ENCODE results near the gene ABCA2. TPM values are rescaled to one million over a fixed set of nuclear protein-coding genes. Genes with fewer than 3 reads are reported as not detected.

ABCA2 gene
- total RNA-seq, 2 donors from 2014 or later: 28.3 to 28.5 TPM

DNA sequence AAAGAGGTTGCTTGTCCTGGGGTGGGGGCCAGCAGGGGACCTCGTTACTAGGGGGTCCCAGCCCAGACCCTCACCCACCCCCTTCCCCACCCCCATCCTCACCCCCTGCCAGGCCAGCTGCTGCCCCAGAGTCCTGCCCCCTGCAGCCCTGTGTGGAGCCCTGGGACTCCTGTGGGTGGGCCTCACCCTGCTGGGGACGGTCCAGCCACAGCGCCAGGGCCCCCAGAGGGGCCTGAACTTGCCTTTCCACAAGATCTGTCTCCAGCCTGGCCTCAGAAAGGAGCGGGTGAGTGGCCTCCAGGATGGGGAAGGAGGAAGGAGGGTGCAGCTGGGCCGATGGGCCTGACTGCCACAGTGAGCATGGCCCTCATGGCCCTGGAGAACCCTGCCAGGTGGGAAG is 58.3 kb downstream of the ABCA2 start:
- no peak overlapping the region for H3K4me3 ChIP-seq
- TF ChIP-seq, protein P1, sequence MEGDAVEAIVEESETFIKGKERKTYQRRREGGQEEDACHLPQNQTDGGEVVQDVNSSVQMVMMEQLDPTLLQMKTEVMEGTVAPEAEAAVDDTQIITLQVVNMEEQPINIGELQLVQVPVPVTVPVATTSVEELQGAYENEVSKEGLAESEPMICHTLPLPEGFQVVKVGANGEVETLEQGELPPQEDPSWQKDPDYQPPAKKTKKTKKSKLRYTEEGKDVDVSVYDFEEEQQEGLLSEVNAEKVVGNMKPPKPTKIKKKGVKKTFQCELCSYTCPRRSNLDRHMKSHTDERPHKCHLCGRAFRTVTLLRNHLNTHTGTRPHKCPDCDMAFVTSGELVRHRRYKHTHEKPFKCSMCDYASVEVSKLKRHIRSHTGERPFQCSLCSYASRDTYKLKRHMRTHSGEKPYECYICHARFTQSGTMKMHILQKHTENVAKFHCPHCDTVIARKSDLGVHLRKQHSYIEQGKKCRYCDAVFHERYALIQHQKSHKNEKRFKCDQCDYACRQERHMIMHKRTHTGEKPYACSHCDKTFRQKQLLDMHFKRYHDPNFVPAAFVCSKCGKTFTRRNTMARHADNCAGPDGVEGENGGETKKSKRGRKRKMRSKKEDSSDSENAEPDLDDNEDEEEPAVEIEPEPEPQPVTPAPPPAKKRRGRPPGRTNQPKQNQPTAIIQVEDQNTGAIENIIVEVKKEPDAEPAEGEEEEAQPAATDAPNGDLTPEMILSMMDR (IDR thresholded peaks at IDR 0.05): no peak
- no peaks in the 10 kb centered on the region for H3K36me3 ChIP-seq
- no peak overlapping the region for H3K27ac ChIP-seq
- H3K27me3 ChIP-seq: no peaks in the 10 kb centered on the region
- no peaks in the 10 kb centered on the region for H3K9me3 ChIP-seq
- DNase-seq (ENCODE audit: low spot score): no peak
- H3K4me1 ChIP-seq: peaks cover 0 to 28% of the 10 kb centered on the region in 2 donors

DNA sequence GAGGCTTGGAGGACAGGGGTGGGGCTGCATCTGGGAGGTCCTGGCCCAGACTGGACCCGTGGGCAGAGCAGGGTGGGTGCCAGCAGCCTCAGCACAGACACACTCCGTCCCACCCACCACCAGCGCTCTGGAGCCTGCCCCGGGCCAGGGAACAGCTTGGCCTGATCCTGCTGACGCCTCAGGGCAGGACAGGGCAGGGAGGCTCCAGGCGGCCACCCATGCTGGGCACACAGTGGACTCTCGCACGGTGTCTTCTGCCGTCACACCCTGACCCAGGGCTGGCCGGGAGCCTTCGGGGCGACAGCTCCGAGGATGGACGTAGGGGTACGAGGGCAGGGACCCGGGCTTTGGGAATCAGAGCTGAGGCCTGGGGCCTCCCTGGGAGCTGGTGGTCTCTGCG is 58.9 kb downstream of the ABCA2 start:
- Histone ChIP-seq H3K9me3 (no peaks in the 10 kb centered on the region), H3K27me3 (no peaks in the 10 kb centered on the region), H3K27ac (no peak overlapping the region), H3K36me3 (no peaks in the 10 kb centered on the region), H3K4me3 (no peak overlapping the region), H3K4me1 (peaks cover 0 to 27% of the 10 kb centered on the region in 2 donors)
- no peak for DNase-seq (ENCODE audit: low spot score)
- TF ChIP-seq, protein P1 (IDR thresholded peaks at IDR 0.05): no peak

- H3K9me3 ChIP-seq: no peaks in the 10 kb centered on the region
- TF ChIP-seq, protein P1 (IDR thresholded peaks at IDR 0.05): no peak
- H3K4me1 ChIP-seq: peaks cover 0 to 25% of the 10 kb centered on the region in 2 donors
- DNase-seq (ENCODE audit: low spot score): no peak
- no peaks in the 10 kb centered on the region for H3K36me3 ChIP-seq
- H3K27me3 ChIP-seq: no peaks in the 10 kb centered on the region
- no peak overlapping the region for H3K27ac ChIP-seq
- H3K4me3 ChIP-seq: no peak overlapping the region
Measured at GRCh38 chr9:136968333-136969127, 59.5 kb downstream of the ABCA2 start.

- TF ChIP-seq, protein P1 (IDR thresholded peaks at IDR 0.05): no peak
- H3K27me3 ChIP-seq: no peaks in the 10 kb centered on the region
- peaks cover 0 to 27% of the 10 kb centered on the region in 2 donors for H3K4me1 ChIP-seq
- H3K9me3 ChIP-seq: no peaks in the 10 kb centered on the region
- H3K4me3 ChIP-seq: no peak overlapping the region
- no peak overlapping the region for H3K27ac ChIP-seq
- DNase-seq (ENCODE audit: low spot score): no peak
- no peaks in the 10 kb centered on the region for H3K36me3 ChIP-seq
Measured at GRCh38 chr9:136965771-136966484, 62.1 kb downstream of the ABCA2 start.

DNA sequence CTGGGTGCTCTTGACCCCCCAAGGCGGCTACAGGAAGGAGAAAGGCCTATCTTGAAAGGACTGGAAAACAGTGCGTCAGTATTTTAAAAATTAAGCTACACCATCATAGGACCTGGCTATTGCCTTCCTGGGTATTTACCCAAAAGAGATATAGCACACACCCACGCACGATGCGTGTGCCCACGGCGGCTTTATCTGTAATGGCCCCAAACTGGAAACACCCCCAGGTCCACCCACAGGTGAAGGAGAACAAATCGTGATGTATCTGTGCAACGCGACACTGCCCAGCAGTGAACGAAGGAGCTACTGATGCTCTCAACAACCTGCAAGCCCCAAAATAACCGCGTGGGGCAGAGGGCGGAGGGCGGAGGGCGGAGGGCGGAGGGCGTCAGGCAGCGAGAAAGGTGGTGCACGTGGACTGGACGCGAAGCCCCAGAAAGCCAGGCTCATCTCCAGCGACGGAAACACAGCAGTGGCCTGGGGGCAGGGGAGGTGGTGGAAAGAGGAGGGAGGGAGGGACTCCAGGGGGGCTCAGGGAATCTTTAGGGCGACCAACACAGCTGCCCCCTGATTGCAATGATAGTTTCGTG is 63.1 kb downstream of the ABCA2 start:
- no peaks in the 10 kb centered on the region for H3K9me3 ChIP-seq
- no peak for DNase-seq (ENCODE audit: low spot score)
- H3K36me3 ChIP-seq: no peaks in the 10 kb centered on the region
- H3K4me3 ChIP-seq: no peak overlapping the region
- no peaks in the 10 kb centered on the region for H3K27me3 ChIP-seq
- no peak overlapping the region for H3K27ac ChIP-seq
- TF ChIP-seq, protein P1 (IDR thresholded peaks at IDR 0.05): no peak
- H3K4me1 ChIP-seq: peaks cover 0 to 28% of the 10 kb centered on the region in 2 donors
